HL-60/S4 treated with retinoic acid at 250 ng/mL for 4 days and 3 days (cell line): ENCODE results near the gene FAF1.
"Not testable (repeated sequence)": the region's sequence is repeated elsewhere in the genome, so short reads cannot be mapped to it uniquely, and the experiment has no call there.

Source experiments
- in situ Hi-C: fragments of 300-500 bp; cut with MboI; formaldehyde crosslinking; loops from 2 replicates; pipeline ENCODE4 v1.7.0; 2022; ENCODE audit warnings: low sequenced_read_pairs

The FAF1 gene

GRCh38 chr1:50603274-50604271, 356.5 kb downstream of the FAF1 start:
- in situ Hi-C loops, result loop anchor here (25.0 kb wide), 1 partner anchor 241 kb away; no protein-coding TSS in a partner anchor

- in situ Hi-C loops, result no loop called here
These were observed 360.5 kb downstream of the FAF1 start for GRCh38 chr1:50599546-50599945.

GRCh38 chr1:50595874-50596273, 364.2 kb downstream of the FAF1 start:
- in situ Hi-C loops, result no loop called here

- in situ Hi-C loops, result no loop called here
These were observed 366.6 kb downstream of the FAF1 start for GRCh38 chr1:50593515-50593914.

GRCh38 chr1:50591598-50591997, 368.5 kb downstream of the FAF1 start:
- in situ Hi-C loops, result no loop called here

GRCh38 chr1:50582346-50582745, 377.7 kb downstream of the FAF1 start:
- in situ Hi-C loops, result no loop called here

GRCh38 chr1:50570066-50570468, 390.0 kb downstream of the FAF1 start:
- in situ Hi-C loops, result no loop called here

GRCh38 chr1:50568782-50569181, 391.3 kb downstream of the FAF1 start:
- in situ Hi-C loops, result no loop called here

GRCh38 chr1:50566405-50566804, 393.7 kb downstream of the FAF1 start:
- in situ Hi-C loops, result no loop called here

GRCh38 chr1:50564417-50564816, 395.6 kb downstream of the FAF1 start:
- in situ Hi-C loops, result no loop called here

- in situ Hi-C loops, result no loop called here
These were observed 398.0 kb downstream of the FAF1 start for GRCh38 chr1:50562106-50562505.

GRCh38 chr1:50559421-50559820, 400.6 kb downstream of the FAF1 start:
- in situ Hi-C loops, result no loop called here

GRCh38 chr1:50553921-50554320, 406.1 kb downstream of the FAF1 start:
- in situ Hi-C loops, result no loop called here

- in situ Hi-C loops, result no loop called here
These were observed 411.8 kb downstream of the FAF1 start for GRCh38 chr1:50548243-50548642.

GRCh38 chr1:50542362-50542761, 417.7 kb downstream of the FAF1 start:
- in situ Hi-C loops, result no loop called here

GRCh38 chr1:50538476-50538875, 421.6 kb downstream of the FAF1 start:
- in situ Hi-C loops, result no loop called here

GRCh38 chr1:50531601-50532000, 428.5 kb downstream of the FAF1 start:
- in situ Hi-C loops, result no loop called here

- in situ Hi-C loops, result no loop called here
These were observed 429.0 kb downstream of the FAF1 start for GRCh38 chr1:50531027-50531426.

- in situ Hi-C loops, result no loop called here
These were observed 430.6 kb downstream of the FAF1 start for GRCh38 chr1:50529510-50529909.

GRCh38 chr1:50527987-50528320, 432.1 kb downstream of the FAF1 start:
- in situ Hi-C loops, result not testable (repeated sequence)

GRCh38 chr1:50527249-50527986, 432.6 kb downstream of the FAF1 start:
- in situ Hi-C loops, result no loop called here

GRCh38 chr1:50526431-50526830, 433.6 kb downstream of the FAF1 start:
- in situ Hi-C loops, result no loop called here
